RPMI7951 (cell line): ENCODE measurements around the gene SECTM1. TPM values are rescaled to one million over a fixed set of nuclear protein-coding genes. Genes with fewer than 3 reads are reported as not detected.

Source experiments
- DNase-seq: peaks from one replicate; pipeline ENCODE4 v3.0.0-alpha.2; 2012; ENCODE audit warnings: low read depth
- total RNA-seq: library from RNA; depleted of rRNA; stranded (reverse); fragments of >200 nt; shearing (Covaris generic); gene quantifications from 2 replicates; pipeline ENCODE4 v1.2.3, GENCODE V29; 2014

SECTM1 gene
- total RNA-seq, 1 experiment from 2014 or later, result 19.7 TPM

DNA sequence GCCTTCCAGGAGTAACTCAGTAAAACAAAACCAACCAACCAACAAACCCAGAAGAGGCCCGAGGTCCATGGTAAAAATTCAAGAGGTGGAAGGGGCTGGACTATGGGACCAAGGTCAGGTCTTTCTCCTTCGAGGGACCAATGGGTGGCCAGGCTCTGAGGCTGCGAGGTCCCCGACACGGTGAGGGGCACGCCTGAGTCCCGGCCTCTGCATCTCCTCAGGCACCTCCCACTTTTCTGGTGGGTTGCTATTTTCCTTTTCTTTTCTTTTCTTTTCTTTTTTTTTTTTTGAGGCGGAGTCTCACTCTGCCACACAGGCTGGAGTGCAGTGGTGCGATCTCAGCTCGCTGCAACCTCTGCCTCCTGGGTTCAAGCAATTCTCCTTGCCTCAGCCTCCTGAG lies 34.1 kb downstream of the SECTM1 start:
- DNase-seq, result no peak

DNA sequence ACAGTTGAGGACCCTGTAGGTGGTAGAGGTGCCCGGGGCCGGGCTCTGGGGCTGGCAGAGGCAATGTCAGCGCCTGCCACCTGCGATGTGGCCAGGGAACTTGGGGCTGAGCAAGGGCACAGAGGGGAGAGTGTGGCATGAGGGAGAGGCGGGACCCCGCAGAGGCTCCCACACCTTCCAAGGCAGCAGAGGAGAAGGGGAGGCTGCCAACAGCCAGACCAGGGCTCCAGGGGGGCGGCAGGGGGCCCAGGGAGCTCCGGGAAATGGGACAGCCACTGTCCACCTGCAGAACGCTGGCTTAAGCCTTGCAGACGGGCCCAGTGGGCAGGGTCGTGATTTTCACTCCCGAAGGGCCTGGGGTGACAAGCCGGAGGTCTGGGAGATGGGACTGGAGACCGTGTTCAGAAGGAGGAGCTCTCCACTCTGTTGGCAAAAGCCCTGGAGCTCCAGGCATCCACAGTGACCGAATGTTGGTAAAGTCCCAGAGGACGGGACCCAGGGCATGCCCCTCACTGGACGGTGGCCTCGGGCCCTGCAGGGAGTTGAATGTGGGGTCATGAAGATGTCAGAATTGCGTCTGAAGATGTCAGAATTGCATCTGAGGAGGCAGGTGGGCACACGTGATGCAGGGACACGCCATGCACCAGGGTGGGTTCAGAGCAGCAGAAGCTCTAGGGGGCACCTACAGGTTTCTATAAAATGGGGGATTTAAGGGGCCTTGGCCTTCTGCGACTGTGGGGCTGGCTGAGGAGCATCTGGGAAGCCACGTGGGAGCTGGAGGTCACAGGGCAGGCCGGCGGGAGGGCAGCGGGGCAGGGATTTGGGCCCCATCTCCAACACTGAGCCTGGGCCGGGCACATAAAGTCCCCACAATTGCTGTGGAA lies 34.8 kb downstream of the SECTM1 start:
- DNase-seq, result no peak

- peak; percentile 98 for DNase-seq
These were observed 35.6 kb downstream of the SECTM1 start for GRCh38 chr17:82297714-82298537.

GRCh38 chr17:82297280-82297713 lies 36.3 kb downstream of the SECTM1 start:
- DNase-seq, result peak; percentile 93

DNA sequence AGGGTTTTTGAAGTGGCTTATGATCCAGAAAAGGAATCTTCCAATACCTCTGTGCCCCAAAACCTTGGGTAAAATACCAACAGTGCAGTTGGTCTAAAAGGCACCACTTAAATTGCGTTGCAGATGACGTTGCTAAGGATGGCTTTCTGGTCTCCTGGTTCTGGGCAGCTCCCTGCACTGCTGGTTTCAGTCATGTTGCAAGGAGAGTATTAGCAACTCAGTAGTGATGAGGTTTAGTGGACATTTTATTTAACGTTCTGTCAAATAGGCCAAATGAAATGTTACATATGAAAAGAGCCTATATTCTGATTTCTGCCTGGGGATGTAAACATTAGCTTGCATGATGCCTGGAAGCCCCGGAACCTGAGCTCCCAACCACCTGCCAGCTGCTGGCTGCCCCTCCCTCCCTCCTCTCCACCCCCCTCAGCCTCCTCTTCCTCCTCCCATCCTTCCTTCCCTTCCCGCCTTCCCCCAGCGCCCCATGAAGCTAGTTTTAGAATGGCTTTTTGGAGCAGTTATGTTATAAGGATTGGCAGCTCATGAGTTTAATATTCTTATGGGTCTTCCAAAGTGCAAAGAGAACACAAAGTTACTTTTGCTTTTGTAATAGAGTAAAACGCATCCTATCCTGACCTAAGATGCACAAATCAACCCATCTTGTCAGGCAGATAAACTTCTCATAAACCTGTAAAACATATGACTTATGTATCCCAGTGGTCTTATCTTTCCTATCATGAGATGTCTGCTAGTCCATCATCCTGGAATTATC lies 36.9 kb downstream of the SECTM1 start:
- DNase-seq, result peak; percentile 20

DNA sequence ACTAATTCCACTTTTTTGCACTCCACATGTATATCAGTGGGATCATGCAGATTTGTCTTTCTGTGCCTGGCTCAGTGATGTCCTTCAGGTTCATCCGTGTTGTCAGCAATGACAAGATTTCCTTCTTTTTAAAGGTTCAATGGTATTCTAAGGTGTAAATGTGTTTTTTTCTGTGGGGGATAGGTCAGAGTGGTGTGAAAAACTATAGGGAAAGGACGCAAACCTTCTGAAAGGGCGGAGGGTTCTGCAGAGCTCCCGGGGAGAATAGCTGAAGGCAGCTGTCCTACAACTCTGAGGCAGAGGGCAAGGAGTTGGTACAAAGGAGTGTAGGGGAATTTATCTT lies 38.1 kb downstream of the SECTM1 start:
- DNase-seq, result no peak

- no peak for DNase-seq
These were observed 39.3 kb downstream of the SECTM1 start for GRCh38 chr17:82294064-82294773.

DNA sequence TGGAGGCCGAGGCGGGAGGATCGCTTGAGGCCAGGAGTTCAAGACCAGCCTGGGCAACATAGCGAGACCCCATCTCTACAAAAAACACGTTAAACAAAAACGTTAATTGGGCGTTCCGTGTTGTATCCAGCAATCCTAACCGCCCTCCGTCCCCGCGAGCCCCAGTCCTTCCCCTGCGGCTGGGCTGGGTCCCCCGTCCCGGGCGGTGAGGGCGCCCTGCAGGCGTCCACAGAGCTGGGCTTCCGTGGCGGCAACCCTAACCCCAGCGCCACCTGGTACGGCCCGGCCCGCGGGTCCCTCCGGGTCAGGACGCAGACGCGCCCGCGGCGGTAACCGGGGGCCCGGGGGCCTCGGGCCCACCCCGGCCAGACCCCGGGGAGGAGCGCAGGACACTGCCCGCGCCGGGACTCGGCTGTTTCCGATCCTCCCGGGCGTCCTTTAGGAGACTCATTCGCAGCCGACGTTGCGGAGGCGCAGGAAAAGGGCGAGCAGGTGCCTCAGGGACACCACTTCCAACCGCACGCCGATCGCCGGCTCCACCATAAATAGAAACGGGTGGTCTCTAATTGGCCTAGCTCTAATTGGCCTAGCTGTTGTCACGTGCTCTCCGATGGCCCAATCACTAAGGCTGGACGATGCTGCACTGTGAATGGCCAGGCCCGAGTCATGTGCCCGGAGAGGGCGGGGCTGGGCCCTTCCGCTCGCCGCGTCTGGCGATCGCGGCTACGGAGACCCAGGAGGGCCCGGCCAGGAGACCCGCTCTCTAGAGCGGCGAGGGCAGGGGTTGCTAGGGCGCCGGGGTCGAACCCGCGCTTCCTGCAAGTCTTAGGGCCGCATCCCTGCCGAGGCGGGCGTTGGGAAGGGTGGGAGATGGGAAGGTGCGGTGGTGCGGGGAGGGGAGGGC lies 41.1 kb downstream of the SECTM1 start:
- DNase-seq, result peak; percentile 98

DNA sequence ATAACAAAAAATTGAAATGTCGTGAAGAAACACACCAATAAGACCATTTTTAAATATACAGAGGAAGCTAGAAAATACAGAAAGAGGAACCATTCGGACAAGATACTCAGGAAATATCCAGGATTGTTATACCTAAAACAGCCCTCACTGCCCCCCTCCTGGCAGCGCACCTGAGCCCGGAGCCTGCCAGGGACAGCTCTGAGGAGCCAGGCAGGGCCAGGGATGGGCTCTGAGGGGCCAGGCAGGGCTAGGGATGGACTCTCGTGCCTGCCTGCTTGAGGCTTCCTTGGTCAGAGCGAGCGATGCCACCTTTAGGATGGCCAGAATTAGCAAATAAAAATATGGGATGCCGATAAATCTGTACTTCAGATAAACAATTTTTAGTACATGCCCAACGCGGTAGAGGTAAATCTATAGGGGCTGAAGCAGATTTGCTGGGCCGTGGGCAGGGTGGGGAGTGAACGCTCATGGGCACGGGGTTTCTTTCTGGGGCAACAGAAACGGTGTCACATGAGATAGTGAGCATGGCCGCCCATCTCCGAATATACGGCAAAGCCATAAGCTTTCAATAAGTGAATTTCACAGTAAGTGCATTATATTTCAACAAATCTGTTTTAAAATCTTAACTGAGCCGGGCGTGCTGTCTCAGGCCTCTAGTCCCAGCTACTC lies 41.9 kb downstream of the SECTM1 start:
- no peak for DNase-seq

DNA sequence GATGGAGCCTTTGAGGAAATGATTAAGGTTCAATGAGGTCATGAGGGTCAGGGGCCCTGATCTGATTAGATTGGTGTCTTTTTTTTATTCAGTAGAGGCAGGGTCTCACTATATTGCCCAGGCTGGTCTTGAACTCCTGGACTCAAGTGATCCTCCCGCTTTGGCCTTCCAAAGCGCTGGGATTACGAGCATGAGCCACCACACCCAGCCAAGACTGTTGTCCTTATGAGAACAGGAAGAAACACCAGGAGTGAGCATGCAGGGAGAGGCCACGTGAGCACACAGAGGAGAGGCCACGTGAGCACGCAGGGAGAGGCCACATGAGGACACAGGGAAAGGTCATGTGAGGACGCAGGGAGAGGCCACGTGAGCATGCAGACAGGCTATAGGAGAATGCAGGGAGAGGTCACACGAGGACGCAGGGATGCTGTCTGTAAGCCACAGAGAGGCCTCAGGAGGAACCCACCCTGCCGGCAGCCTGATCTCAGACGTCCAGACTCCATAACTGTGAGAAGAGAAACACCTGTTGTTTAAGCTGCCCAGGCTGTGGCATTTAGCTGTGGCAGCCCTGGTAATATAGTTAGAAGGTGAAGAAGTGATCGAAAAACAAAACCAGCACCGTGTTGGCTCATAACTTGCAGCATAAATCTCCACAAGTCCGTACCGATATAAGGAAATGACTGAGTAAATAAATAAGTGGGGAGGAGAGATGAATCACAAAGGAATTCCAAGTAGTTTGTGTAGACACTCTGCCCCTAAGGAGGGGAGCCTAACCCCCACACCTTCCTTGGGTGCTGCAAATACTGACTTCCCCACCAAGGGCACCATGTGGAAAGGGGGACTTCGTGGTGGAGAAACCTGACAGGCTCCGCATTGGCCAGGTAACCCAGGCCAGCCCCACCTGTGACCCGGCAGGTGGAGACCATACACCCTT lies 45.4 kb downstream of the SECTM1 start:
- peak; percentile 99 for DNase-seq

- DNase-seq, result no peak
These were observed 46.3 kb downstream of the SECTM1 start for GRCh38 chr17:82287013-82287867.

GRCh38 chr17:82285141-82285540 lies 48.4 kb downstream of the SECTM1 start:
- no peak for DNase-seq

DNA sequence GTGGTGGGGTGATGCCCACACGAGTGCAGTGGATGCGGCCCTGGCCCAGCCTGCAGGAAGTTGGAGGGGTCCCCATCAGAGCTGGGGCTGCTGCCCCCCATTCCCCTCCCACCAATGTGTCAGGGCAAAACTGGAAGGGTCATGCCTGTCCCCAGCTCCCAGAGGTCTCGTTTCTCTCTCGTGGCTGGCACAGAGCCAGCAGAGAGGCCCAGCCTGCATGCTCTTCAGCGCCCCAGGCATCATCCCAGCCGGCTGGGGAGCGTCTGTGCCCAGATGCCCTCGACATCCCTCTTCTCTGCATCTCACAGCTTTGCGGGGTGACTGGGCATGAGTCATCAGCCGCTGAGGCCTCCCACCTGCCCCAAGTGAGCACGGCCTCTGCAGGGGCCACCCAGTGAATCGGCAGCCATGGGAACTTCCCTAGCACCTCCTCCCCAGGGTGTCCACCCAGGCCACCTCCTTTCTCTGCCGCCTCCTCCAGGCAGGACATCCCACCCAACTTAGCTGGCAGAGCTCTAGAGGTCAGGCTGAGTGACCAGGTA lies 50.3 kb downstream of the SECTM1 start:
- peak; percentile 98 for DNase-seq

- DNase-seq, result no peak
These were observed 51.0 kb downstream of the SECTM1 start for GRCh38 chr17:82282239-82283207.

GRCh38 chr17:82281502-82282238 lies 51.9 kb downstream of the SECTM1 start:
- DNase-seq, result peak; percentile 77
